Psoas muscle (tissue), 8 donors: ENCODE data around the gene MMP17. TPM values are rescaled to one million over a fixed set of nuclear protein-coding genes. Genes with fewer than 3 reads are reported as not detected.

ENCODE experiments used
- ATAC-seq, 4 donors: fragments of 200-7000 bp; cut with Tn5 transposase; one replicate each; pipeline ENCODE4 v1.9.1; 2020; ENCODE audit warnings: moderate library complexity in 3 of 4, mild to moderate bottlenecking in 2 of 4
- DNase-seq, 2 donors: peaks; one replicate each; pipeline ENCODE4 v3.0.0-alpha.2; 2020
- H3K27ac ChIP-seq: fragments of 200-600 bp; one replicate; pipeline ENCODE4 v1.8.0; 2022
- H3K27me3 ChIP-seq, 3 donors: fragments of 200-600 bp in 1 of 3; one replicate each; pipeline versions ENCODE4 v1.6.1 to v1.8.0; 2013 to 2022; ENCODE audit warnings: low read length in 2 of 3, mild to moderate bottlenecking in 2 of 3, moderate library complexity in 1 of 3; ENCODE audit not compliant: insufficient read depth in 3 of 3
- H3K36me3 ChIP-seq, 2 donors: fragments of 200-600 bp in 1 of 2; one replicate each; pipeline versions ENCODE4 v1.6.1 to v1.8.0; 2013 to 2022; ENCODE audit warnings: low read depth in 1 of 2, mild to moderate bottlenecking in 1 of 2, moderate library complexity in 1 of 2; ENCODE audit not compliant: insufficient read depth in 1 of 2
- H3K4me1 ChIP-seq: fragments of 200-600 bp; one replicate; pipeline ENCODE4 v1.8.0; 2022
- H3K4me3 ChIP-seq: fragments of 200-600 bp; one replicate; pipeline ENCODE4 v1.8.0; 2022; ENCODE audit warnings: mild to moderate bottlenecking
- H3K9me3 ChIP-seq: fragments of 200-600 bp; one replicate; pipeline ENCODE4 v1.8.0; 2022
- CTCF ChIP-seq: fragments of 200-600 bp; IDR thresholded peaks from one replicate; pipeline ENCODE4 v1.8.0; 2022; ENCODE audit warnings: antibody characterized with exemption
- WGBS, 3 donors: extraction: QIAGEN DNeasy Blood & Tissue Kit; methylation state at CpG; one replicate each; pipeline versions ENCODE4 v1.1.6 to v1.1.7; 2013; 5-methylcytosine and 5-hydroxymethylcytosine counted together
- intact Hi-C, 2 donors: fragments of 100-400 bp; cut with DNase I; formaldehyde crosslinking; loops; one replicate each; pipeline versions ENCODE4 v1.11.0 to v1.14.2; 2022
- polyA plus RNA-seq, 3 donors: library from polyadenylated mRNA; stranded (reverse); fragments of 200-250 nt; gene quantifications; one replicate each; pipeline ENCODE4 v1.2.3, GENCODE V29; 2013
- total RNA-seq, 4 donors: library from RNA; stranded (reverse); fragmentation: NEBNext Ultra II Directional in 2 of 4; extraction: Animal tissue kit (Norgen Biotek cat#: 25700) in 2 of 4; gene quantifications; one replicate each; pipeline versions ENCODE4 v1.2.1 to v1.2.4, GENCODE V29; 2021 to 2023
- donor health status: healthy with polysubstance abuse.
- donor health status: DM: no; HTN: no; CAD: no; lungs with moderate emphysema.
- donor health status: Bipolar disorder and iron deficiency.
- donor health status: healthy.
- donor health status: DM: yes; HTN: yes; CAD: no.
- donor health status: DM: no; HTN: no; CAD: no.
- donor health status: DM: no; HTN: no; CAD: no.
- donor health status: DM: yes; HTN: yes; CAD: no.

MMP17 gene
- total and polyA plus RNA-seq, 7 donors, result 0.64 to 1.4 (median 1.0) TPM

GRCh38 chr12:131862994-131863710 is 35.0 kb downstream of the MMP17 start:
- no peaks in the 10 kb centered on the region for H3K36me3 ChIP-seq
- intact Hi-C loops, result no loop called here
- 46 to 52% (median 49%) methylated on average over 20 of the region's 20 CpGs for WGBS, 3 donors
- H3K9me3 ChIP-seq, result no peaks in the 10 kb centered on the region
- H3K27me3 ChIP-seq, result no peaks in the 10 kb centered on the region
- no peak overlapping the region for H3K27ac ChIP-seq
- TF ChIP-seq CTCF, result no peak
- no peak overlapping the region for H3K4me3 ChIP-seq
- ATAC-seq, result no peak
- DNase-seq, result no peak
- H3K4me1 ChIP-seq, result no peaks in the 10 kb centered on the region

GRCh38 chr12:131863711-131864396 is 35.7 kb downstream of the MMP17 start:
- Histone ChIP-seq H3K4me3 (no peak overlapping the region), H3K27me3 (no peaks in the 10 kb centered on the region), H3K36me3 (no peaks in the 10 kb centered on the region), H3K9me3 (no peaks in the 10 kb centered on the region), H3K4me1 (no peaks in the 10 kb centered on the region), H3K27ac (no peak overlapping the region)
- no peak for ATAC-seq
- 70 to 73% (median 72%) methylated on average over 24 of the region's 24 CpGs for WGBS, 3 donors
- DNase-seq, result no peak
- no peak for TF ChIP-seq CTCF
- intact Hi-C loops, result no loop called here

GRCh38 chr12:131864469-131864868 is 36.3 kb downstream of the MMP17 start:
- no peak for TF ChIP-seq CTCF
- Histone ChIP-seq H3K27ac (no peak overlapping the region), H3K36me3 (no peaks in the 10 kb centered on the region), H3K9me3 (no peaks in the 10 kb centered on the region), H3K4me3 (no peak overlapping the region), H3K4me1 (no peaks in the 10 kb centered on the region), H3K27me3 (no peaks in the 10 kb centered on the region)
- DNase-seq, result no peak
- 88 to 92% (median 88%) methylated on average over 8 of the region's 8 CpGs for WGBS, 3 donors
- intact Hi-C loops, result no loop called here
- ATAC-seq, result no peak

- WGBS, 3 donors, result 85 to 91% (median 87%) methylated on average over 20 of the region's 20 CpGs
- no peak for TF ChIP-seq CTCF
- DNase-seq, result no peak
Observed at GRCh38 chr12:131865180-131865875, 37.1 kb downstream of the MMP17 start.

More at GRCh38 chr12:131865180-131865875, 37.1 kb downstream of the MMP17 start:
- H3K4me3 ChIP-seq, result no peak overlapping the region
- no peaks in the 10 kb centered on the region for H3K36me3 ChIP-seq
- H3K27me3 ChIP-seq, result no peaks in the 10 kb centered on the region
- intact Hi-C loops, result no loop called here
- no peak for ATAC-seq
- H3K27ac ChIP-seq, result no peak overlapping the region
- H3K4me1 ChIP-seq, result no peaks in the 10 kb centered on the region
- H3K9me3 ChIP-seq, result no peaks in the 10 kb centered on the region
